HG02840 (cell line): ENCODE data around the gene COL9A3.

Experiments used
- ATAC-seq: cut with Tn5 transposase; IDR thresholded peaks from one replicate; pipeline ENCODE4 v1.9.1; 2021; ENCODE audit warnings: mild to moderate bottlenecking, moderate library complexity, moderate number of reproducible peaks; ENCODE audit not compliant: unreplicated experiment, low FRiP score

COL9A3 gene

DNA sequence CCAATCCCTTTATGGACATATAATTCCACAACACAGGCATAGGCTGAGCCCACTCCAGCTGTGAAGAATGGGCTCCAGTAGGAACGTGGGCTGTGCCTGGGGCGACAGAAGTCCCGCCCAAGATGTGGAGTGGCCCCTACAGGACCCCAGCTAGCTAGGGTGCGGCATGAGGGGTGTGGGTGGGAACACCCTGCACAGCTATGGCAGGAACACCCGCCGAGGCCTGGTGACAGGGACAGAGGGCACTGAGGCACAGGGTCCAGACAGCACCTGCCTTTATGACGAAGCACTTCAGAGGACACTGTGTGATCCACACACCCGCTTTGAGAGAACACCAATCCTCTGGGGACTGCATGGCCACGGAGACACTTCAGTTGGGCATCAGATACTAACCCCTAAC is 73.0 kb downstream of the COL9A3 start:
- ATAC-seq = no peak

DNA sequence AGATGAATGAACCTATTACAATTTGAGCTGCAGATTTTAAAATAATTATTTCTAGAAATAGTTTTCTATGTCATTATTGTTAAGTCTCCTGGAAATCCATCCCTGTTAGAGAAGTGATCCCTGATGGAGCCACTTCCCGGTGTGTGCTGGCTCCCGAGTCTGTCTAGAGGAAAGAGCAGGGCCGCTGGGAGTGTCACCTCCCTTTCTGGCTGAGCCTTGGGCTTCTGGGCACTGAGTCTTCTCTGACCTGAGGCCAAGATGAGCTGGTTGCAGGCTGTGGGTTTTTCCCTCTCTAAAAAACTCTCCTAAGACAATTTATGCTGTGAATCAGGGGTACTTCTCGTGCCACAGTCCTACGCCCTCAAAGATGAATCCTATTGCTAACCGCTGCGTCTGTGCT is 73.6 kb downstream of the COL9A3 start:
- no peak for ATAC-seq
